ENCODE measurements around the gene HAS3.

The HAS3 gene

DNA sequence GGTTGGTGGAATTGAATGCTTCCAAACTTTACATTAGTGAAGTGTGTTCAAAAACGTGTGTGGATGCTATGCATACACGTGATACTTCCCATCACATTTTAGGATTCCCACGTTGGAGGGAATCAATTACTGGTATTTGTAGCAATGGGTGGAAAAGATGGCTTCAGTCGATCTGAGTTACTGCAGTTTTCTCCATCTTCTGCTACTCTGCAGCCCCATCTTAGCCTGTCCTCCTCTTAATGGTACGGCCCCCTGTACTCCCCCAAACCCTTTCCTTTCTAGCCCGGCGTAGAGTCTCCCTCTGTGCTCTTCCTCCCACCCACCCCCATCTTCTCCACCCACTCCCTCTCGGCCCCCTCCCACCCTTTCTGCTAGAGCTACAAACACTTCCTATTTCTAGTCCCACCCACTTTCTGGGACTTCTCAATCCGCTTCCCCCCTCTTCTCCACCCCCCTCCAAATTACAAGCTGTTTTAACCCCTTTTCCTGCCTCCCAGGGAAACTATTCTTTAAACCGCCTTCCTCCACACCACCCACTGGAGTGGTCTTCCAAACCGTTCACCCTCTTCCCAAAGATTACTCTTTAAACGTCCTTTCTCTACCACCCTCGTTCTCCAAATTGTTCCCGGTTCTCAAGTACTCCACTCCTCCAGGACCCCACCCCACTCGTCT, 25.9 kb downstream of the HAS3 start:
- H2AFZ ChIP-seq (ENCODE audit: low read depth, low read length), result peak overlapping the region; percentile 75
- H3K4me3 ChIP-seq (ENCODE audit: low read depth in 1 of 2, low read length in 2 of 2), result peak overlapping the region; percentile 56 to 95
- H4K20me1 ChIP-seq (ENCODE audit: insufficient read depth, low read length), result peaks cover 39% of the 10 kb centered on the region
- peak overlapping the region; percentile 79 for H3K4me2 ChIP-seq (ENCODE audit: insufficient read depth, low read length)
- peak; percentile 69 for DNase-seq
- H3K27ac ChIP-seq (ENCODE audit: low read length), result peak overlapping the region; percentile 95
- peaks cover 48% of the 10 kb centered on the region for H3K36me3 ChIP-seq (ENCODE audit: insufficient read depth, low read length)
- peak; percentile 33 for ATAC-seq (ENCODE audit: insufficient read depth, low read depth)
- peaks cover 96% of the 10 kb centered on the region for H3K79me2 ChIP-seq (ENCODE audit: insufficient read depth, low read length)
- H3K27me3 ChIP-seq (ENCODE audit: insufficient read depth, low read length, poor library complexity), result no peaks in the 10 kb centered on the region
- H3K9me3 ChIP-seq (ENCODE audit: insufficient read depth, low read length, severe bottlenecking), result no peaks in the 10 kb centered on the region
- H3K4me1 ChIP-seq (ENCODE audit: insufficient read depth, low read length), result peaks cover 40% of the 10 kb centered on the region
- TF ChIP-seq, protein P1, sequence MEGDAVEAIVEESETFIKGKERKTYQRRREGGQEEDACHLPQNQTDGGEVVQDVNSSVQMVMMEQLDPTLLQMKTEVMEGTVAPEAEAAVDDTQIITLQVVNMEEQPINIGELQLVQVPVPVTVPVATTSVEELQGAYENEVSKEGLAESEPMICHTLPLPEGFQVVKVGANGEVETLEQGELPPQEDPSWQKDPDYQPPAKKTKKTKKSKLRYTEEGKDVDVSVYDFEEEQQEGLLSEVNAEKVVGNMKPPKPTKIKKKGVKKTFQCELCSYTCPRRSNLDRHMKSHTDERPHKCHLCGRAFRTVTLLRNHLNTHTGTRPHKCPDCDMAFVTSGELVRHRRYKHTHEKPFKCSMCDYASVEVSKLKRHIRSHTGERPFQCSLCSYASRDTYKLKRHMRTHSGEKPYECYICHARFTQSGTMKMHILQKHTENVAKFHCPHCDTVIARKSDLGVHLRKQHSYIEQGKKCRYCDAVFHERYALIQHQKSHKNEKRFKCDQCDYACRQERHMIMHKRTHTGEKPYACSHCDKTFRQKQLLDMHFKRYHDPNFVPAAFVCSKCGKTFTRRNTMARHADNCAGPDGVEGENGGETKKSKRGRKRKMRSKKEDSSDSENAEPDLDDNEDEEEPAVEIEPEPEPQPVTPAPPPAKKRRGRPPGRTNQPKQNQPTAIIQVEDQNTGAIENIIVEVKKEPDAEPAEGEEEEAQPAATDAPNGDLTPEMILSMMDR (IDR thresholded peaks at IDR 0.05; ENCODE audit: borderline replicate concordance, extremely low read depth, low read length, poor library complexity, severe bottlenecking), result no peak
- no peak for TF ChIP-seq EZH2 (IDR thresholded peaks at IDR 0.05; ENCODE audit: borderline replicate concordance, low read depth, low read length, severe bottlenecking)
- peak overlapping the region; percentile 81 for H3K9ac ChIP-seq (ENCODE audit: low read depth, low read length)

- Histone ChIP-seq H3K4me1 (ENCODE audit: insufficient read depth, low read length) (peaks cover 40% of the 10 kb centered on the region), H3K9ac (ENCODE audit: low read depth, low read length) (peak overlapping the region; percentile 81), H4K20me1 (ENCODE audit: insufficient read depth, low read length) (peaks cover 34% of the 10 kb centered on the region), H3K9me3 (ENCODE audit: insufficient read depth, low read length, severe bottlenecking) (no peaks in the 10 kb centered on the region), H3K4me2 (ENCODE audit: insufficient read depth, low read length) (peak overlapping the region; percentile 94), H3K4me3 (ENCODE audit: low read depth in 1 of 2, low read length in 2 of 2) (peak overlapping the region; percentile 56 to 95), H3K36me3 (ENCODE audit: insufficient read depth, low read length) (peaks cover 50% of the 10 kb centered on the region), H3K79me2 (ENCODE audit: insufficient read depth, low read length) (peaks cover 95% of the 10 kb centered on the region), H3K27ac (ENCODE audit: low read length) (peak overlapping the region; percentile 95), H3K27me3 (ENCODE audit: insufficient read depth, low read length, poor library complexity) (no peaks in the 10 kb centered on the region), H2AFZ (ENCODE audit: low read depth, low read length) (peak overlapping the region; percentile 89)
- peak; percentile 71 for ATAC-seq (ENCODE audit: insufficient read depth, low read depth)
- TF ChIP-seq, protein P1 (IDR thresholded peaks at IDR 0.05; ENCODE audit: borderline replicate concordance, extremely low read depth, low read length, poor library complexity, severe bottlenecking), result no peak
- TF ChIP-seq EZH2 (IDR thresholded peaks at IDR 0.05; ENCODE audit: borderline replicate concordance, low read depth, low read length, severe bottlenecking), result no peak
- DNase-seq, result peak; percentile 92
These were observed 26.5 kb downstream of the HAS3 start for GRCh38 chr16:69131839-69132423.

DNA sequence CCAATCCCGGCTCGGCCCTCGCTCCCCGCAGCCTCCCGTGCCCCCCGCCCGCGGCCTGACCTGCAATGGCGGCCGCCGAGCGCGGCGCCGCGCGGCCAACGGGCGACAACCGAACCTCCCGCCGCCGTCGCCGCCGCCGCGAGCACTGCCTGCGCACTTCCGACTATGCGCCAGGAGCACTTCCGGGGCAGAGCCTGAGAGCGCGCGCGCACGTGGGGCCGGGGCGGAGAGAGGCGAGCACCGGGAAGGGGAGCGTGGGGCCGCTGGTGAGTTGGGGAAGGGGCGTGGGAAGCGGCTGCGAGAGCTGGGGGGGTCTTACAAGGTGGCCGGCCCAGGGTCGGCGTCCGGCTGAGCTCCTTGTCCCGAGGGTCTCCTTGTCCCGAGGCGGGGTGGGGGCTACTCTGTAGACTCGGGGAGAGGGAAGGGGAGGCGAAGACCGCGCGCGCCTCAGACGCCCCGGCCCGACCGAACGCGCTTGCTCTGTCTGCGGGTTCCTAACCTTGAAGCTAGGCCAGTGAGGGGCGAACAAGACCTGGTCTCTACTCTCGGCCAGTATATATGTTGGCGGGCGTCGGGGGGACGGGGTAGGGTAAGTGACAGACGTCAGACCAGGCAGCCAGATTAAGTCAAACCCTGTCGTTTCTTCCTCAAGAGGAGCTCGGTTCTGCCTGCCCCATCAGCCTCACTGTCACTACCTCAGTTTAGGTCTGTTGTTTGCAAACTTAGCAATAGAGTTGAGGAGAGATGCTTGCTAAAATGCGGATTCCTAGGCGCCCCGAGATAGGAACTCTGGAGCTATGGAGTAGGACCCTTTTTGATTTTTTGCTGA, 27.2 kb downstream of the HAS3 start, which contains the start of the genes CHTF8 and UTP4:
Gene CHTF8, minus strand, starts transcription at position 165 of the 829 bp plus-strand sequence. CDS start 11,130 bp downstream, outside the sequence.
Gene UTP4, plus strand, starts transcription at position 226 of the 829 bp plus-strand sequence. CDS start 811 bp downstream, outside the sequence.
- Histone ChIP-seq H3K27ac (ENCODE audit: low read length) (peak within 1 kb of the TSS; percentile 95), H3K9me3 (ENCODE audit: insufficient read depth, low read length, severe bottlenecking) (no peaks in the 10 kb centered on the region), H4K20me1 (ENCODE audit: insufficient read depth, low read length) (peaks cover 34% of the 10 kb centered on the region), H3K4me3 (ENCODE audit: low read depth in 1 of 2, low read length in 2 of 2) (peak within 1 kb of the TSS; percentile 95), H3K4me1 (ENCODE audit: insufficient read depth, low read length) (peaks cover 40% of the 10 kb centered on the region), H3K79me2 (ENCODE audit: insufficient read depth, low read length) (peaks cover 97% of the 10 kb centered on the region), H3K9ac (ENCODE audit: low read depth, low read length) (peak within 1 kb of the TSS; percentile 81), H3K27me3 (ENCODE audit: insufficient read depth, low read length, poor library complexity) (no peaks in the 10 kb centered on the region), H3K4me2 (ENCODE audit: insufficient read depth, low read length) (peak within 1 kb of the TSS; percentile 94), H3K36me3 (ENCODE audit: insufficient read depth, low read length) (peaks cover 57% of the 10 kb centered on the region), H2AFZ (ENCODE audit: low read depth, low read length) (peak within 1 kb of the TSS; percentile 89)
- DNase-seq (peak; percentile 90), ATAC-seq (ENCODE audit: insufficient read depth, low read depth) (peak; percentile 90)
- TF ChIP-seq, protein P1 (IDR thresholded peaks at IDR 0.05; ENCODE audit: borderline replicate concordance, extremely low read depth, low read length, poor library complexity, severe bottlenecking), result no peak

Data from DND-41 (cell line).